Heart right ventricle (tissue), 16 donors: ENCODE data around the gene CCDC8. TPM values are rescaled to one million over a fixed set of nuclear protein-coding genes. Genes with fewer than 3 reads are reported as not detected.

Experiments
- ATAC-seq, 8 donors: fragments of 200-7000 bp; cut with Tn5 transposase; one replicate each; pipeline ENCODE4 v1.9.1; 2020; ENCODE audit warnings: mild to moderate bottlenecking in 8 of 8, moderate library complexity in 8 of 8, moderate number of reproducible peaks in 1 of 8
- DNase-seq, 2 donors: peaks; one replicate each; pipeline ENCODE4 v3.0.0-alpha.2; 2020
- H3K27ac ChIP-seq, 10 donors: fragments of 200-600 bp; sonication (generic) in 2 of 10; one replicate each; pipeline versions ENCODE4 v1.5.0 to v1.8.0; 2020 to 2022; ENCODE audit warnings: mild to moderate bottlenecking in 3 of 10
- H3K27me3 ChIP-seq, 7 donors: fragments of 200-600 bp; one replicate each; pipeline ENCODE4 v1.8.0; 2021 to 2022; ENCODE audit warnings: mild to moderate bottlenecking in 2 of 7
- H3K36me3 ChIP-seq, 9 donors: fragments of 200-600 bp; sonication (generic) in 1 of 9; one replicate each; pipeline versions ENCODE4 v1.5.0 to v1.8.0; 2020 to 2022; ENCODE audit warnings: mild to moderate bottlenecking in 2 of 9
- H3K4me1 ChIP-seq, 9 donors: fragments of 200-600 bp; sonication (generic) in 1 of 9; one replicate each; pipeline versions ENCODE4 v1.5.0 to v1.8.0; 2020 to 2022; ENCODE audit warnings: mild to moderate bottlenecking in 4 of 9
- H3K4me3 ChIP-seq, 10 donors: fragments of 200-600 bp; sonication (generic) in 2 of 10; one replicate each; pipeline versions ENCODE4 v1.5.0 to v1.8.0; 2020 to 2022; ENCODE audit warnings: mild to moderate bottlenecking in 7 of 10, moderate library complexity in 2 of 10
- H3K9me3 ChIP-seq, 11 donors: fragments of 200-600 bp in 10 of 11; sonication (generic) in 2 of 11; one replicate each; pipeline versions ENCODE4 v1.5.0 to v1.8.0; 2013 to 2022; ENCODE audit warnings: mild to moderate bottlenecking in 2 of 11, control low read depth in 1 of 11, moderate library complexity in 1 of 11
- CTCF ChIP-seq, 9 donors: fragments of 200-600 bp; sonication (generic) in 2 of 9; IDR thresholded peaks; one replicate each; pipeline versions ENCODE4 v1.5.0 to v1.8.0; 2021 to 2022; ENCODE audit warnings: antibody characterized with exemption in 9 of 9, mild to moderate bottlenecking in 5 of 9, moderate library complexity in 1 of 9
- WGBS, 2 donors: extraction: QIAGEN DNeasy Blood & Tissue Kit; methylation state at CpG; one replicate each; pipeline ENCODE4 v1.1.7; 2013; ENCODE audit warnings: inconsistent platforms in 1 of 2; 5-methylcytosine and 5-hydroxymethylcytosine counted together
- intact Hi-C, 10 donors: fragments of 100-400 bp; cut with DNase I; formaldehyde crosslinking; loops; one replicate each; pipeline versions ENCODE4 v1.11.1 to v1.14.2; 2022
- polyA plus RNA-seq, 2 donors: library from polyadenylated mRNA; stranded (reverse); fragments of 200-250 nt; gene quantifications; one replicate each; pipeline ENCODE4 v1.2.3, GENCODE V29; 2013
- total RNA-seq, 10 donors: library from RNA; stranded (reverse); fragmentation: NEBNext Ultra II Directional in 3 of 10; extraction: Animal tissue kit (Norgen Biotek cat#: 25700) in 3 of 10; gene quantifications; one replicate each; pipeline versions ENCODE4 v1.2.1 to v1.2.4, GENCODE V29; 2021 to 2023
- donor health status: Arrhythmogenic right ventricular cardiomyopathy.
- donor health status: ischemic (EF 13 %, LVEDD 7.1; RV severe dilation, severe dysfunction).
- donor health status: healthy with polysubstance abuse.
- donor health status: DM: no; HTN: yes; CAD: no.
- donor health status: DM: no; HTN: no; CAD: no.
- donor health status: ischemic (EF 25% LVEDD 6.9; RV normal size, moderate dysfunction).
- donor health status: ischemic (EF 25% LVEDD 5.7; RV mildly dilated, moderate dysfunction).
- donor health status: healthy.
- donor health status: DM: yes; HTN: yes; CAD: no.
- donor health status: Ischemic cardiomyopathy.
- donor health status: ischemic (EF 35%, LVEDD 5.7; RV mildly dilated, moderate dysfunction).
- donor health status: nonischemic (EF 11% LVEDD 7.7; RV severe dilation, severe dysfunction).
- donor health status: DM: yes; HTN: yes; CAD: no.
- donor health status: PGD.
- donor health status: ischemic (EF 29% LVEDD 5.4; RV normal size, mild dysfunction).
- donor health status: nonischemic (EF 23%, LVEDD 6.1; RV moderate dilation, normal function).

The CCDC8 gene
- total and polyA plus RNA-seq, 12 donors, result 14.4 to 37.3 (median 28.1) TPM

- ATAC-seq (no peak), DNase-seq (no peak)
- Histone ChIP-seq H3K36me3 (peaks cover 0 to 66% (median 37%) of the 10 kb centered on the region in 9 donors), H3K27me3 (no peaks in the 10 kb centered on the region), H3K27ac (no peak overlapping the region), H3K4me3 (no peak overlapping the region), H3K9me3 (no peaks in the 10 kb centered on the region), H3K4me1 (peaks cover 0 to 13% (median 0%) of the 10 kb centered on the region in 9 donors)
- no peak for TF ChIP-seq CTCF (IDR thresholded peaks at IDR 0.05)
- 88 to 92% methylated on average over 33 of the region's 33 CpGs for WGBS, 2 donors
- intact Hi-C loops, result loop anchor here in 9 of 10 donors (5.0 to 10.0 kb wide), 5 partner anchors 107 to 123 kb away; no protein-coding TSS in a partner anchor
Measured at GRCh38 chr19:46391296-46392251, 21.8 kb downstream of the CCDC8 start.

- no peak overlapping the region for H3K27ac ChIP-seq
- peaks cover 0 to 13% (median 0%) of the 10 kb centered on the region in 9 donors for H3K4me1 ChIP-seq
- H3K9me3 ChIP-seq, result no peaks in the 10 kb centered on the region
- 89 to 91% methylated on average over 18 of the region's 18 CpGs for WGBS, 2 donors
- intact Hi-C loops, result loop anchor here in 9 of 10 donors (5.0 to 10.0 kb wide), 5 partner anchors 106 to 124 kb away; no protein-coding TSS in a partner anchor
- ATAC-seq, result peak in 2 of 8 donors; percentile 3 to 12
- H3K27me3 ChIP-seq, result no peaks in the 10 kb centered on the region
- no peak for DNase-seq
- H3K36me3 ChIP-seq, result peaks cover 0 to 69% (median 44%) of the 10 kb centered on the region in 9 donors
- TF ChIP-seq CTCF (IDR thresholded peaks at IDR 0.05), result no peak
- H3K4me3 ChIP-seq, result no peak overlapping the region
Measured at GRCh38 chr19:46390866-46391265, 22.5 kb downstream of the CCDC8 start.

- H3K27me3 ChIP-seq, result no peaks in the 10 kb centered on the region
- peaks cover 0 to 12% (median 0%) of the 10 kb centered on the region in 9 donors for H3K4me1 ChIP-seq
- TF ChIP-seq CTCF (IDR thresholded peaks at IDR 0.05), result no peak
- no peak overlapping the region for H3K27ac ChIP-seq
- 95 to 96% methylated on average over 16 of the region's 16 CpGs for WGBS, 2 donors
- H3K36me3 ChIP-seq, result peaks cover 0 to 74% (median 47%) of the 10 kb centered on the region in 9 donors
- ATAC-seq, result no peak
- no peak for DNase-seq
- intact Hi-C loops, result loop anchor here in 9 of 10 donors (5.0 to 10.0 kb wide), 5 partner anchors 105 to 125 kb away; no protein-coding TSS in a partner anchor
- H3K4me3 ChIP-seq, result no peak overlapping the region
- H3K9me3 ChIP-seq, result no peaks in the 10 kb centered on the region
Measured at GRCh38 chr19:46390121-46390858, 23.1 kb downstream of the CCDC8 start.
